ENCODE measurements around the gene GRIPAP1. TPM values are rescaled to one million over a fixed set of nuclear protein-coding genes. Genes with fewer than 3 reads are reported as not detected.

GRIPAP1 gene
- total and polyA plus RNA-seq, 2 donors (not counting 3 experiments of a cell fraction or from before 2014, with no cell fraction given) = 25.3 to 49.4 TPM

- dilution Hi-C loops (cut with MboI; ENCODE audit: extremely low pct_ligation_motif_present, low sequenced_read_pairs) = no loop called here
- FAIRE-seq = no peak
- Histone ChIP-seq H3K9me1 (replicated peaks; ENCODE audit: control insufficient read depth, extremely low read depth, insufficient read depth, low read length) (no peaks in the 10 kb centered on the region), H3K9ac (replicated peaks; ENCODE audit: extremely low read depth, insufficient read depth, low read length) (no peak overlapping the region), H2AFZ (ENCODE audit: low read depth, low read length) (no peak overlapping the region), H3K4me1 (ENCODE audit: control insufficient read depth, extremely low read depth, insufficient read depth, low read length) (no peaks in the 10 kb centered on the region), H3K36me3 (ENCODE audit: control insufficient read depth in 2 of 2, extremely low read depth in 1 of 2, insufficient read depth in 2 of 2, low read length in 2 of 2) (peaks cover 0 to 10% of the 10 kb centered on the region in 2 experiments), H3K27ac (ENCODE audit: insufficient read depth, low read depth, low read length) (no peak overlapping the region), H3K79me2 (ENCODE audit: control insufficient read depth, insufficient read depth, low read length) (no peaks in the 10 kb centered on the region), H3K4me2 (ENCODE audit: insufficient read depth, low read length) (no peak overlapping the region), H3K27me3 (ENCODE audit: control insufficient read depth in 2 of 2, insufficient read depth in 2 of 2, low read length in 2 of 2) (no peaks in the 10 kb centered on the region), H3K4me3 (replicated peaks in 1 of 3; ENCODE audit: insufficient read depth in 1 of 3, low read depth in 1 of 3, low read length in 3 of 3) (no peak overlapping the region), H3K9me3 (replicated peaks; ENCODE audit: control insufficient read depth, insufficient read depth, low read length) (no peaks in the 10 kb centered on the region), H4K20me1 (replicated peaks; ENCODE audit: control insufficient read depth, extremely low read depth, insufficient read depth, low read length) (no peaks in the 10 kb centered on the region)
- BruUV-seq (replicated peaks) = no TSS peak
- no peak for DNase-seq (ENCODE audit: low read depth, low spot score)
- no peak for TF ChIP-seq FOS (IDR thresholded peaks at IDR 0.05; ENCODE audit: borderline replicate concordance, insufficient read depth, low read length)
- no peak for TF ChIP-seq MYC (IDR thresholded peaks at IDR 0.05; ENCODE audit: low read depth, low read length)
- TF ChIP-seq EZH2 (IDR thresholded peaks at IDR 0.05; ENCODE audit: borderline replicate concordance, low read depth, low read length, severe bottlenecking) = no peak
- no peak for TF ChIP-seq JUN (IDR thresholded peaks at IDR 0.05; ENCODE audit: borderline replicate concordance, insufficient read depth, insufficient read length, low read depth)
- no peak for TF ChIP-seq POLR2AphosphoS5 (IDR thresholded peaks at IDR 0.05; ENCODE audit: insufficient read depth, low read depth, low read length)
- no peak for TF ChIP-seq GATA2 (IDR thresholded peaks at IDR 0.05; ENCODE audit: insufficient read depth, insufficient read length, low read depth, low read length)
- no peak for TF ChIP-seq CTCF (IDR thresholded peaks at IDR 0.05; ENCODE audit: extremely low read depth in 1 of 2, insufficient read depth in 1 of 2, low read depth in 1 of 2, low read length in 2 of 2)
- intact Hi-C loops (cut with micrococcal nuclease) = no loop called here
- CTCF ChIA-PET = no interaction called here
- POLR2A ChIA-PET = no interaction called here
Measured at GRCh38 chrX:48923771-48924170, 78.3 kb downstream of the GRIPAP1 start.

Small RNA genes within 50 kb of the gene (small RNA-seq; reads per million reads assigned to genes)
- not detected for gene RNU6-722P (ENCODE audit: insufficient read depth, insufficient read length, low read depth, low replicate concordance)

Other genes starting within 250 kb of the GRIPAP1 start
- gene GLOD5, start 240.5 kb downstream of the GRIPAP1 start, total RNA-seq = not detected in 2 replicates
- not detected in 2 replicates for gene GLOD5, start 240.5 kb downstream of the GRIPAP1 start, polyA plus RNA-seq
- gene GATA1, start 215.7 kb downstream of the GRIPAP1 start, total RNA-seq = not detected in 2 replicates
- not detected in 2 replicates for gene GATA1, start 215.7 kb downstream of the GRIPAP1 start, polyA plus RNA-seq
- 58.4 and 65.7 TPM in 2 replicates for gene HDAC6, start 200.2 kb downstream of the GRIPAP1 start, total RNA-seq
- 43.7 and 49.3 TPM in 2 replicates for gene HDAC6, start 200.2 kb downstream of the GRIPAP1 start, polyA plus RNA-seq
- not detected in 2 replicates for gene ERAS, start 175.8 kb downstream of the GRIPAP1 start, total RNA-seq
- gene ERAS, start 175.8 kb downstream of the GRIPAP1 start, polyA plus RNA-seq = 0.14 TPM in 1 of 2 replicates, not detected in the other
- gene PCSK1N, start 166.7 kb downstream of the GRIPAP1 start, total RNA-seq = 0.44 TPM in 1 of 2 replicates, not detected in the other
- gene PCSK1N, start 166.7 kb downstream of the GRIPAP1 start, polyA plus RNA-seq = not detected in 2 replicates
- gene TIMM17B, start 104.5 kb downstream of the GRIPAP1 start, total RNA-seq = 30.0 and 36.0 TPM in 2 replicates
- gene TIMM17B, start 104.5 kb downstream of the GRIPAP1 start, polyA plus RNA-seq = 73.1 and 107 TPM in 2 replicates
- 72.8 and 86.3 TPM in 2 replicates for gene PQBP1, start 104.3 kb downstream of the GRIPAP1 start, total RNA-seq
- gene PQBP1, start 104.3 kb downstream of the GRIPAP1 start, polyA plus RNA-seq = 83.5 and 86.8 TPM in 2 replicates
- gene SLC35A2, start 90.6 kb downstream of the GRIPAP1 start, total RNA-seq = 28.9 and 31.4 TPM in 2 replicates
- 64.5 and 76.5 TPM in 2 replicates for gene SLC35A2, start 90.6 kb downstream of the GRIPAP1 start, polyA plus RNA-seq
- 5.5 and 7.4 TPM in 2 replicates for gene PIM2, start 83.2 kb downstream of the GRIPAP1 start, total RNA-seq
- 7.4 and 7.5 TPM in 2 replicates for gene PIM2, start 83.2 kb downstream of the GRIPAP1 start, polyA plus RNA-seq
- gene OTUD5, start 44.7 kb downstream of the GRIPAP1 start, total RNA-seq = 41.0 and 44.3 TPM in 2 replicates
- gene OTUD5, start 44.7 kb downstream of the GRIPAP1 start, polyA plus RNA-seq = 44.6 and 46.3 TPM in 2 replicates
- 0.67 and 1.3 TPM in 2 replicates for gene KCND1, start 30.4 kb downstream of the GRIPAP1 start, total RNA-seq
- gene KCND1, start 30.4 kb downstream of the GRIPAP1 start, polyA plus RNA-seq = 0.54 and 1.1 TPM in 2 replicates
- gene TFE3, start 41.1 kb upstream of the GRIPAP1 start, total RNA-seq = 35.5 and 37.1 TPM in 2 replicates
- 22.3 and 26.8 TPM in 2 replicates for gene TFE3, start 41.1 kb upstream of the GRIPAP1 start, polyA plus RNA-seq
- gene CCDC120, start 56.7 kb upstream of the GRIPAP1 start, total RNA-seq = 5.7 and 6.4 TPM in 2 replicates
- gene CCDC120, start 56.7 kb upstream of the GRIPAP1 start, polyA plus RNA-seq = 2.8 and 3.1 TPM in 2 replicates
- 41.6 and 45.4 TPM in 2 replicates for gene PRAF2, start 71.7 kb upstream of the GRIPAP1 start, total RNA-seq
- gene PRAF2, start 71.7 kb upstream of the GRIPAP1 start, polyA plus RNA-seq = 36.2 and 40.1 TPM in 2 replicates
- gene WDR45, start 77.6 kb upstream of the GRIPAP1 start, total RNA-seq = 29.9 and 32.2 TPM in 2 replicates
- 70.4 and 73.1 TPM in 2 replicates for gene WDR45, start 77.6 kb upstream of the GRIPAP1 start, polyA plus RNA-seq
- 21.3 and 22.6 TPM in 2 replicates for gene GPKOW, start 121.5 kb upstream of the GRIPAP1 start, total RNA-seq
- 17.5 and 22.1 TPM in 2 replicates for gene GPKOW, start 121.5 kb upstream of the GRIPAP1 start, polyA plus RNA-seq
- 0.48 and 0.77 TPM in 2 replicates for gene MAGIX, start 160.5 kb upstream of the GRIPAP1 start, total RNA-seq
- 0.88 and 0.94 TPM in 2 replicates for gene MAGIX, start 160.5 kb upstream of the GRIPAP1 start, polyA plus RNA-seq
- gene PLP2, start 169.6 kb upstream of the GRIPAP1 start, total RNA-seq = 153 and 170 TPM in 2 replicates
- gene PLP2, start 169.6 kb upstream of the GRIPAP1 start, polyA plus RNA-seq = 277 and 304 TPM in 2 replicates
- gene PRICKLE3, start 184.1 kb upstream of the GRIPAP1 start, total RNA-seq = 9.6 and 15.0 TPM in 2 replicates
- 6.8 and 8.6 TPM in 2 replicates for gene PRICKLE3, start 184.1 kb upstream of the GRIPAP1 start, polyA plus RNA-seq
- gene SYP, start 197.9 kb upstream of the GRIPAP1 start, total RNA-seq = 0.46 and 0.77 TPM in 2 replicates
- gene SYP, start 197.9 kb upstream of the GRIPAP1 start, polyA plus RNA-seq = 0.11 and 0.21 TPM in 2 replicates
- gene CACNA1F, start 231.1 kb upstream of the GRIPAP1 start, total RNA-seq = not detected in 2 replicates
- not detected in 2 replicates for gene CACNA1F, start 231.1 kb upstream of the GRIPAP1 start, polyA plus RNA-seq
- 13.2 and 14.8 TPM in 2 replicates for gene CCDC22, start 233.2 kb upstream of the GRIPAP1 start, total RNA-seq
- 19.2 and 21.5 TPM in 2 replicates for gene CCDC22, start 233.2 kb upstream of the GRIPAP1 start, polyA plus RNA-seq

Measured in endothelial cell of umbilical vein (primary cell).